ENCODE data around the gene RNF115.
"Not testable (repeated sequence)": the region's sequence is repeated elsewhere in the genome, so short reads cannot be mapped to it uniquely, and the experiment has no call there.

The RNF115 gene

DNA sequence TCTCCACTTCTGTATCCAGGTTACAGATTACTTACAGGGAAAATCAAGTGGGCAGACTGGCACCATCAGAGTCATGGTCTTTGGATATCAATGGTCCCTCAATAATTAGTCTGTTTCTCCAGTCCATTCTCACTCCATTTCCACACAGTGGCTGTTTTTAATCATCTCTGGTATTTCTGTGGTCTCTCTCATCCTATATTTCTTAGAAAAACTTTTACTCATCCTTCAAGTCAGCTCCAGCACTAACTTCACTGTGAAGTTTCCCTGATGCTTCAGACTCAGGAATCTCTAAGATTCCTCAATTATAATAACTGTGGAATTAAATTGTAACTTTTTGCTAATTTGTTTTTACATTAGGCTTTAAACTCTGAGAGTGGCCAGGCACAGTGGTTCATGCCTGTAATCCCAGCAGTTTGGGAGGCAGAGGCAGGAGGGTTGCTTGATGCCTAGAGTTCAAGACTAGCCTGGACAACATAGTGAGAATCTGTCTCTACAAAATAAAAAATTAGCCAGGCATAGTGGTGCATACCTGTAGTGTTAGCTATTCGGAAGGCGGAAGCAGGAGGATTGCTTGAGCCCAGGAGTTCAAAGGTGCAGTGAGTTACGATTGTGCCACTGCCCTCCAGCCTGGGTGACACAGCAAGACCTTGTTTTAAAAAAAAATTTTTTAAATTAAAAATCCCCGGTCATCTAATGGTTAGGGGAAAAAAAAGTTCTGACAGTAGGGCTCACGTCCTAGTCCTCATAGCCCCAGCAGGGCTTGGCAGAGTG is 94.0 kb downstream of the RNF115 start:
- H3K9me3 ChIP-seq (ENCODE audit: insufficient read depth, low read length, severe bottlenecking): no peaks in the 10 kb centered on the region
- no peak overlapping the region for H3K27ac ChIP-seq (ENCODE audit: low read length)
- H3K9ac ChIP-seq (ENCODE audit: low read depth, low read length): no peak overlapping the region
- no peak for ATAC-seq (ENCODE audit: insufficient read depth, low read depth)
- no peaks in the 10 kb centered on the region for H4K20me1 ChIP-seq (ENCODE audit: insufficient read depth, low read length)
- no peak overlapping the region for H3K4me2 ChIP-seq (ENCODE audit: insufficient read depth, low read length)
- H3K79me2 ChIP-seq (ENCODE audit: insufficient read depth, low read length): no peaks in the 10 kb centered on the region
- no peaks in the 10 kb centered on the region for H3K36me3 ChIP-seq (ENCODE audit: insufficient read depth, low read length)
- no peak overlapping the region for H3K4me3 ChIP-seq (ENCODE audit: low read depth in 1 of 2, low read length in 2 of 2)
- no peak overlapping the region for H2AFZ ChIP-seq (ENCODE audit: low read depth, low read length)
- no peaks in the 10 kb centered on the region for H3K4me1 ChIP-seq (ENCODE audit: insufficient read depth, low read length)
- TF ChIP-seq, protein P1, sequence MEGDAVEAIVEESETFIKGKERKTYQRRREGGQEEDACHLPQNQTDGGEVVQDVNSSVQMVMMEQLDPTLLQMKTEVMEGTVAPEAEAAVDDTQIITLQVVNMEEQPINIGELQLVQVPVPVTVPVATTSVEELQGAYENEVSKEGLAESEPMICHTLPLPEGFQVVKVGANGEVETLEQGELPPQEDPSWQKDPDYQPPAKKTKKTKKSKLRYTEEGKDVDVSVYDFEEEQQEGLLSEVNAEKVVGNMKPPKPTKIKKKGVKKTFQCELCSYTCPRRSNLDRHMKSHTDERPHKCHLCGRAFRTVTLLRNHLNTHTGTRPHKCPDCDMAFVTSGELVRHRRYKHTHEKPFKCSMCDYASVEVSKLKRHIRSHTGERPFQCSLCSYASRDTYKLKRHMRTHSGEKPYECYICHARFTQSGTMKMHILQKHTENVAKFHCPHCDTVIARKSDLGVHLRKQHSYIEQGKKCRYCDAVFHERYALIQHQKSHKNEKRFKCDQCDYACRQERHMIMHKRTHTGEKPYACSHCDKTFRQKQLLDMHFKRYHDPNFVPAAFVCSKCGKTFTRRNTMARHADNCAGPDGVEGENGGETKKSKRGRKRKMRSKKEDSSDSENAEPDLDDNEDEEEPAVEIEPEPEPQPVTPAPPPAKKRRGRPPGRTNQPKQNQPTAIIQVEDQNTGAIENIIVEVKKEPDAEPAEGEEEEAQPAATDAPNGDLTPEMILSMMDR (IDR thresholded peaks at IDR 0.05; ENCODE audit: borderline replicate concordance, extremely low read depth, low read length, poor library complexity, severe bottlenecking): no peak
- TF ChIP-seq EZH2 (IDR thresholded peaks at IDR 0.05; ENCODE audit: borderline replicate concordance, low read depth, low read length, severe bottlenecking): no peak
- H3K27me3 ChIP-seq (ENCODE audit: insufficient read depth, low read length, poor library complexity): no peaks in the 10 kb centered on the region
- DNase-seq: no peak

- Histone ChIP-seq H3K9ac (ENCODE audit: low read depth, low read length) (no peak overlapping the region), H3K4me2 (ENCODE audit: insufficient read depth, low read length) (no peak overlapping the region), H2AFZ (ENCODE audit: low read depth, low read length) (no peak overlapping the region), H3K36me3 (ENCODE audit: insufficient read depth, low read length) (no peaks in the 10 kb centered on the region), H3K4me3 (ENCODE audit: low read depth in 1 of 2, low read length in 2 of 2) (no peak overlapping the region), H3K4me1 (ENCODE audit: insufficient read depth, low read length) (no peaks in the 10 kb centered on the region), H4K20me1 (ENCODE audit: insufficient read depth, low read length) (no peaks in the 10 kb centered on the region), H3K27me3 (ENCODE audit: insufficient read depth, low read length, poor library complexity) (no peaks in the 10 kb centered on the region), H3K27ac (ENCODE audit: low read length) (no peak overlapping the region), H3K79me2 (ENCODE audit: insufficient read depth, low read length) (no peaks in the 10 kb centered on the region), H3K9me3 (ENCODE audit: insufficient read depth, low read length, severe bottlenecking) (no peaks in the 10 kb centered on the region)
- no peak for DNase-seq
- ATAC-seq (ENCODE audit: insufficient read depth, low read depth): no peak
- TF ChIP-seq, protein P1 (IDR thresholded peaks at IDR 0.05; ENCODE audit: borderline replicate concordance, extremely low read depth, low read length, poor library complexity, severe bottlenecking): no peak
- no peak for TF ChIP-seq EZH2 (IDR thresholded peaks at IDR 0.05; ENCODE audit: borderline replicate concordance, low read depth, low read length, severe bottlenecking)
These were observed 94.7 kb downstream of the RNF115 start for GRCh38 chr1:145729196-145729595.

DNA sequence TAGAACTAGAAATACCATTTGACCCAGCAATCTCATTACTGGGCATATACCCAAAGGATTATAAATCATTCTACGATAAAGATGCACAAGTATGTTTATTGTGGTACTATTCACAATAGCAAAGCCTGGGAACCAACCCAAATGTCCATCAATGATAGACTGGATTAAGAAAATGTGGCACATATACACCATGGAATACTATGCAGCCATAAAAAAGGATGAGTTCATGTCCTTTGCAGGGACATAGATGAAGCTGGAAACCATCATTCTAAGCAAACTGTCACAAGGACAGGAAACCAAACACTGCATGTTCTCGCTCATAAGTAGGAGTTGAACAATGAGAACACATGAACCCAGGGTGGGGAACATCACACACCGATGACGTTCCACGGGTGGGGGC is 97.7 kb downstream of the RNF115 start:
- H3K79me2 ChIP-seq (ENCODE audit: insufficient read depth, low read length); H3K27me3 ChIP-seq (ENCODE audit: insufficient read depth, low read length, poor library complexity); H3K36me3 ChIP-seq (ENCODE audit: insufficient read depth, low read length); H4K20me1 ChIP-seq (ENCODE audit: insufficient read depth, low read length); H2AFZ ChIP-seq (ENCODE audit: low read depth, low read length); H3K4me3 ChIP-seq (ENCODE audit: low read depth in 1 of 2, low read length in 2 of 2); H3K9ac ChIP-seq (ENCODE audit: low read depth, low read length); ATAC-seq (ENCODE audit: insufficient read depth, low read depth); H3K4me1 ChIP-seq (ENCODE audit: insufficient read depth, low read length); H3K4me2 ChIP-seq (ENCODE audit: insufficient read depth, low read length); H3K27ac ChIP-seq (ENCODE audit: low read length); H3K9me3 ChIP-seq (ENCODE audit: insufficient read depth, low read length, severe bottlenecking); DNase-seq: not testable (repeated sequence)

GRCh38 chr1:145720878-145721671 is 102.8 kb downstream of the RNF115 start:
- Histone ChIP-seq H3K9me3 (ENCODE audit: insufficient read depth, low read length, severe bottlenecking) (no peaks in the 10 kb centered on the region), H3K36me3 (ENCODE audit: insufficient read depth, low read length) (no peaks in the 10 kb centered on the region), H3K79me2 (ENCODE audit: insufficient read depth, low read length) (no peaks in the 10 kb centered on the region), H3K27ac (ENCODE audit: low read length) (no peak overlapping the region), H3K9ac (ENCODE audit: low read depth, low read length) (no peak overlapping the region), H3K4me2 (ENCODE audit: insufficient read depth, low read length) (no peak overlapping the region), H3K4me1 (ENCODE audit: insufficient read depth, low read length) (peaks cover 4% of the 10 kb centered on the region; the same call in 1 of the 2 replicates), H4K20me1 (ENCODE audit: insufficient read depth, low read length) (no peaks in the 10 kb centered on the region), H3K4me3 (ENCODE audit: low read depth in 1 of 2, low read length in 2 of 2) (no peak overlapping the region), H2AFZ (ENCODE audit: low read depth, low read length) (no peak overlapping the region), H3K27me3 (ENCODE audit: insufficient read depth, low read length, poor library complexity) (no peaks in the 10 kb centered on the region)
- no peak for TF ChIP-seq EZH2 (IDR thresholded peaks at IDR 0.05; ENCODE audit: borderline replicate concordance, low read depth, low read length, severe bottlenecking)
- TF ChIP-seq, protein P1 (IDR thresholded peaks at IDR 0.05; ENCODE audit: borderline replicate concordance, extremely low read depth, low read length, poor library complexity, severe bottlenecking): peak; percentile 80
- ATAC-seq (ENCODE audit: insufficient read depth, low read depth) (peak; percentile 89), DNase-seq (peak; percentile 46)

All from DND-41 (cell line).